HG03521 (cell line): ENCODE measurements around the gene KLHDC8A.
"Not testable (repeated sequence)": the region's sequence is repeated elsewhere in the genome, so short reads cannot be mapped to it uniquely, and the experiment has no call there.

Experiments used
- ATAC-seq: cut with Tn5 transposase; IDR thresholded peaks from one replicate; pipeline ENCODE4 v1.9.1; 2021; ENCODE audit warnings: mild to moderate bottlenecking, moderate library complexity; ENCODE audit not compliant: unreplicated experiment

KLHDC8A gene, protein sequence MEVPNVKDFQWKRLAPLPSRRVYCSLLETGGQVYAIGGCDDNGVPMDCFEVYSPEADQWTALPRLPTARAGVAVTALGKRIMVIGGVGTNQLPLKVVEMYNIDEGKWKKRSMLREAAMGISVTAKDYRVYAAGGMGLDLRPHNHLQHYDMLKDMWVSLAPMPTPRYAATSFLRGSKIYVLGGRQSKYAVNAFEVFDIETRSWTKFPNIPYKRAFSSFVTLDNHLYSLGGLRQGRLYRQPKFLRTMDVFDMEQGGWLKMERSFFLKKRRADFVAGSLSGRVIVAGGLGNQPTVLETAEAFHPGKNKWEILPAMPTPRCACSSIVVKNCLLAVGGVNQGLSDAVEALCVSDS

DNA sequence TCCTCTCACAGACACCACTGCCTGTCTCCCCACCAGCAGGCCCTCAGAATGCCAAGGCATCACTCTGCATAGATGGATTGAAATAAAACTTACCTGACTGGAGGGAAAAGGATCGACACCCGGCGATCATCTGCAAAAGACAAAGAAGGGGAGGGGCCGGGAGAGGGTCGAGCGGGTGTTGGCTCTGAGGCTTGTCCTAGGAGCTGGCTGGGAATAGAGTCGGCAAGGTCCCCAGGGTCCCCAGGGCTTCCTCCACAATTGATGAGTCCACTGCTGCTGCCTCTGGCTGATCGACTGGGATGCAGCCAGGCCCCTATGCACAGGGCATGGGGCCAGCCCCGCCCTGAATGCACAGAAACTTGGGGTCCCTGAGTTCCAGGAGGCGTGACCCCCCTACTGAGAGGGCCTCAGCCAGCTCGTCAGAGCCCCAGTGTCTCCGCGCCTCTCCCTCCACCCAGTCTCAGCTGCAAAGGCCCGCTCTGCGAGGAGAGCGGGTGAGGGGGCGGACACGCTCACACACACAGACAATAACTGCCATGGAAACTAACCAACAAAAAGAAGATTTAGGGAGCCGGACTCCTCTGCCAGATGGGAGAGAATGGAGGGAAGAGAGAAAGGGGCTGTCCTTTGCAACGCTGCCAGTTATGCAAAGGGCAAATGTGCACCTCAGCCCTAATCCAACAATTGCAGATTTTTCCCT lies at the start of gene KLHDC8A:
Gene KLHDC8A (minus strand): TSS at position 483 of the 700 bp plus-strand sequence. CDS start 13,318 bp downstream, outside the sequence.
- ATAC-seq = no peak

DNA sequence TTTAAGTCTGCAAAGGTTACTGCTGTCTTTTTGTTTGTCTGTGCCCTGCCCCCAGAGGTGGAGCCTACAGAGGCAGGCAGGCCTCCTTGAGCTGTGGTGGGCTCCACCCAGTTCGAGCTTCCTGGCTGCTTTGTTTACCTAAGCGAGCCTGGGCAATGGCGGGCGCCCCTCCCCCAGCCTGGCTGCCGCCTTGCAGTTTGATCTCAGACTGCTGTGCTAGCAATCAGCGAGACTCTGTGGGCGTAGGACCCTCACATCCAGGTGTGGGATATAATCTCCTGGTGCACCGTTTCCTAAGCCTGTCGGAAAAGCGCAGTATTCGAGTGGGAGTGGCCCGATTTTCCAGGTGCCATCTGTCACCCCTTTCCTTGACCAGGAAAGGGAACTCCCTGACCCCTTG lies 49.5 kb upstream of the KLHDC8A start:
- ATAC-seq = not testable (repeated sequence)

DNA sequence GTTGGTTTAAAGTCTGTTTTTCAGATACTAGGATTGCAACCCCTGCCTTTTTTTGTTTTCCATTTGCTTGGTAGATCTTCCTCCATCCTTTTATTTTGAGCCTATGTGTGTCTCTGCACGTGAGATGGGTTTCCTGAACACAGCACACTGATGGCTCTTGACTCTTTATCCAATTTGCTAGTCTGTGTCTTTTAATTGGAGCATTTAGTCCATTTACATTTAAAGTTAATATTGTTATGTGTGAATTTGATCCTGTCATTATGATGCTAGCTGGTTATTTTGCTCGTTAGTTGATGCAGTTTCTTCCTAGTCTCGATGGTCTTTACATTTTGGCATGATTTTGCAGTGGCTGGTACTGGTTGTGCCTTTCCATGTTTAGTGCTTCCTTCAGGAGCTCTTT lies 47.8 kb upstream of the KLHDC8A start:
- not testable (repeated sequence) for ATAC-seq

DNA sequence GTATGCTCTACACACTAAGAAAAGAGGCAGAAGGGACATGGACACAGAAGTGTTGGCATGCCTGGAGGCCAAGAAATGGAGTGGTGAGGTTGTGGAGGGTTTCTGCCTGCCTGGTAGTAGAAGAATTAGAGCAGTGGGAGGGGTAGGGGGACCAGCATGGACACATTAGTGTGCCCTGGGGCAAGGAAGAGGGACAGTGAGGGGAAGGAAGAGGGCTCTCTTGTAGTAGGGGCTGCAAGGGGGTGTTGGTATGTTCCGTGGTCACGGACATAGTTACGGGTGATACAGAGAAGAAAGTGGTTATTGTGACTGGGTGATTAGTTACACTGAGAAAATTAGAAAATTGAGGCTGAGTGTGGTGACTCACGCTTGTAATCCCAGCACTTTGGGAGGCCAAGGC lies 41.9 kb upstream of the KLHDC8A start:
- ATAC-seq = no peak

DNA sequence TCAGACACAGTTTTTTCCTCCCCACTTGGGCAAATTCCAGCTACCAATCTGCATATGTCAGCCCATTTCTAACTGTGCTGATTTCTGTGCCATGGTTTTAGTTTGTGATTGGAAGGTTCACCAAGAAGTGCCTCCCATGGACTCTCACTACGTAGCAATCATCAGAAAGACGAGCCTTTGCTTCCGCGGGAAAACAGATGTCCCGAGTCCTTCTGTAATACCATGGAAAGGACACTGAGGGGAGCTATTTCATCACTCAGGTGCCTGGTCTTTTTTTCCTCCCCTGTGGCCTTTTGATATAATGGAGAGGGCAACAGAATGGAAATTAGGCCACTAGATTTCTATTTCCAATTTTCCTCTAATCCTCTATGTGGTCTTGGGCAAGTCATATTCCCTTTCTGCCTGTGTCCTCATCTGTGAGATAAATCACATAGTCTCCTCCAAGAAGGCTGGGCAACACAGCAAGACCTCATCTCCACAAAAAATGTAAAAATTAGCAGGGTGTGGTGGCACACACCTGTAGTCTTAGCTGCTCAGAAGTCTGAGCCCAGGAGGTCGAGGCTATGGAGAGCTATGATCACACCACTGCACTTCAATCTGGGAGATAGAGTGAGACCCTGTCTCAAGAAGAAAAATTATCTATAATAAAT lies 40.4 kb upstream of the KLHDC8A start:
- ATAC-seq = no peak

DNA sequence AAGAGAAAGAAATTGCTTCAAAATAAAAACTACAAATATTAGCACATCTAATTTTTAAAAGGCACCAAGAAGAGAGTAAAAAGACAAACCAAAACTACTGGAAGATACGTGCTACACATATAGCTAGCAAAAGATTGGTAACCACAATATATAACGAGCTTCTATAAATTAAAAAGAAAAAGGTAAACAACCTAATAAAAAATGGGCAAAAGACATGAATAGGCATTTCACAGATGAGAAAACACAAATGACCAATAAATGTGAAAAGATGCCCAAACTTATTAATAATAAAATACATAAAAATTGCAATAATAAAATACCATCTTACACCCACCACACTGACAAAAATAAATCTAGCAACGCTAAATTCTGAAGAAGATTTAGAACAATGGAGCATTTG lies 38.9 kb upstream of the KLHDC8A start:
- no peak for ATAC-seq

DNA sequence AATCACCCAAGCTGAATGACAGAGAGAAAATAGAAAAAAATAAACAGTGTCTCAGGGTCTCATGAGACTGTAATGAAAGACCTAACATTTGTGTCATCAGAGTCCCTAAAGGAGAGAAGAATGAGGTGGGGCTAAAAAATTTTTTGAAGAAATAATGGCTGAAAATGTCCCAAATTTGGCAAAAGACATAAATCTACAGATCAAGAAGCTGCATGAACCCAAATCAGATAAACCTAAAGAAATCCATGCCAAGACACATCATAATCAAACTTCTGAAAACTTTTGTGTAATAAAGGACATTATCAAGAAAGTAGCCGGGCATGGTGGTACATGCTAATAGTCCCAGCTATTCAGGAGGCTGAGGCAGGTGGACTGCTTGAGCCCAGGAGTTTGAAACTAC lies 35.9 kb upstream of the KLHDC8A start:
- no peak for ATAC-seq

DNA sequence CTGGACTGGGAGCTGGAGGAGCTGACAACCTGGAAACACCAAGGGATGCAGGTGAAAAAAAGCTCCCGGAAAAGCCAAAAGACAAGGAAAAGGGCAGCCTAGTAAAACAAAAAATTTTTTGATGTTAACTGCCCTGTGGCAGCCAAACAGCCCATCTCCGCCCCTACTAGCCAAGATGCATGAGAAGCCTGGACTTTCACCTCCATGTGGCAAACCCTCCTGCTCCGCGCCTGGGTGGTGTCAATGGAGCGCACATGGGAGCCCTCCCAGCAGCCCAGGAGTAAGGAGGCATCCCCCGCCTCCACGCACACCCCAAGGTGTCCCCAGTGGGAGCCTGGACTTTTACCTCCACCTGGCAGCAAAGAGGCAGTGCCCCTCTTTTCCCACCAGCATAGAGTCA lies 34.7 kb upstream of the KLHDC8A start:
- no peak for ATAC-seq

DNA sequence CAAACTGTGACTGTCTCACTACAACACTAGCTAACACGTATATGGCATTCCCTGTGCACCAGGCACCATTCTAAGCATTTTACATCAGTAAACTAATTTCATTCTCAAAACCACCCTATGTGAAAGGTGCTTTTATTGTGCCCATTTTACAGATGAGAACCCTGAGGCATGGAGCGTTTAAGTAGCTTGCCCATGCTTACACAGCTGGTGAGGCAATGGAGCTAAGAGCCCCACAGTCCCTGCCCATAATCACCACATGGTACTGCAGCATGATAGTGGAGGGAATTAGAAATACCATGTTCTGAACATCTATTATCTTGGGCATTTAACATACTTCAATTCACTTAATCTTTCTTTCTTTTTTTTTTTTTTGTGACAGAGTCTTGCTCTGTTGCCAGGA lies 31.1 kb upstream of the KLHDC8A start:
- no peak for ATAC-seq

DNA sequence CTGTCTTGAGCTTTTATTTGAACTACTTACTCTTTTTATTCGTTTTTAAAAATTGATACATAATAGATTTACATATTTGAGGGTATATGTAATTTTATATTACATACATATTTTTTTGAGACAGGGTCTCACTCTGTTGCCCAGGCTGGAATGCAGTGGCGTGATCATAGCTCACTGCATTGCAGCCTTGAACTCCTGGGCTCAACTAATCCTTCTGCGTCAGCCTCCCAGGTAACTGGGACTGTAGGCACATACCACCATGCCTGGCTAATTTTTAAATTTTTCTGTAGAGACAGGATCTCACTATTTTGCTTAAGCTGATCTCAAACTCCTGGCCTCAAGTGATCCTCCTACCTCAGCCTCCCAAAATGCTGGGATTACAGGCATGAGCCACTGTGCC lies 26.3 kb upstream of the KLHDC8A start:
- ATAC-seq = not testable (repeated sequence)

DNA sequence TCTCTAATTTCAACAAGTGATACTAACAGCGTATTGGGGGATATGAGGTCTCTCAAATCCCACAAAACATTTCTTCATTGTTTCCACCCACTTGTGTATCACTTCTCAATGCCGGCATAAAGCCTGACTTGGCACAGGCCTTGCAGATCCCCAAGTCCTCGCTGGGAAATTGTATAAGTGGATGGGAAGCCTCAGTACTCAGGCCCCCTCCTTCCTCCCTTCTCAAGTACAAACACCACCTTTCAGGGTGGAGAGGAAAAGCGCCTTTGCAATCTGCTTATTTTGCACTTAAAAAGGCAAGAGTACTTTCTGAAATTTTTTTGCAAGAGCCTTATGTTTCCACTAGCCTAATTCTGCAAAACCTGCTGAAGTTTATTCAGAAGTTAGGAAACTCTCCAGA lies 25.8 kb upstream of the KLHDC8A start:
- ATAC-seq = no peak

DNA sequence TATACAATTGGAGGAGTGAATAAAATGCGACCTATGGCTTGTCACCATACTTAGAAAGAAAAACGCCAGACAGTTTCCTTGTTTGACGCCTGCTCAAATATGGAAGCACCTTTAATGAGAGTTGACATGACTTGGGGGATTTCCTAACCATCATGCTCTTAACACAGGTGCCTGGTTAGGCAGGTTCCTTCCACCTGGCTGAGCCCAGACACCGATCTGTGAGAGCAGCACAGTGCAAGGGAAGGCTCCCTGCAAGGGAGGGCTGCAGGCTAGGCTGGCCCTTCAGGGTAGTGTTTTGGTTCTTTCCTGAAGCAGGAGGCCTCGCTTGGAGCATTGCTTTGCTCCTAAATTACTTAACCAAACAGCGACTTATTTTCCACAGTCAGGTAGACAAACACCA lies 24.6 kb upstream of the KLHDC8A start:
- ATAC-seq = no peak

DNA sequence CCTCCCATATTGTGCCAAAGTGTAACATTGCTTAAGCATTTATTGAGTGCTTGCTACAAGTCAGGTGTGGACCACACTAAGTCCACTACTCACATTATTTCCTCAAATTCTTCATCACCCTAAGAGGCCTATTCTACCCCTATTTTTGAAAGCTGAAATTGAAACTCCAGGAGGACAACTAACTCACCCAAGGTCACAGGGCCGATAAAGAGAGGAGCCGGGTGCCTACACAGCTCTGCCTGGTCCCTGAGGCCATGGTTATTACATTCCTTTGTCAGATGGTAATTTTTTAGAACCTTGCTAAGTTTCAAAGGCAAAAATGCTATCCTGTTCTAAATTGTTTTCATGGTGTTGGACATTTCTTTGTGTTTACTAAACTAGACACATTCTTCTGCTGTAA lies 24.2 kb upstream of the KLHDC8A start:
- no peak for ATAC-seq

DNA sequence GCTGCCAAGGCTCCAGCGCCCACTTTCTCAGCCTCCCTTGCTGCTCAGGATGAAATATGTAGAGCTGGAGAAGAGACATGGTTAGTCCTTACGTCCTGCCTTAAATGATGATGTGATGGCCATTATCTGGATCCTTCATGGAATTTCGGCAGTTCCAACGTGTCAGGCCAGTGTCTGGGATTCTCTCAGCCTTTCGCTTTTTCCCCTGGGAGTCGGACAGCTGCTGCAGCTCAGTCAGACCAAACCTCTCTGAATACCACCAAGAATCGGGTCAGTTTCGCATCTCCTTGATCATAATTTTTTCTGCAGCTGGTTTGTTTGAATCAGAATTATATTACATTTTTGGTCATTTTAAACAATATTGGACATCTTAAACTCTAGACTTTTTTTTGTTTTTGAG lies 22.3 kb upstream of the KLHDC8A start:
- ATAC-seq = no peak

DNA sequence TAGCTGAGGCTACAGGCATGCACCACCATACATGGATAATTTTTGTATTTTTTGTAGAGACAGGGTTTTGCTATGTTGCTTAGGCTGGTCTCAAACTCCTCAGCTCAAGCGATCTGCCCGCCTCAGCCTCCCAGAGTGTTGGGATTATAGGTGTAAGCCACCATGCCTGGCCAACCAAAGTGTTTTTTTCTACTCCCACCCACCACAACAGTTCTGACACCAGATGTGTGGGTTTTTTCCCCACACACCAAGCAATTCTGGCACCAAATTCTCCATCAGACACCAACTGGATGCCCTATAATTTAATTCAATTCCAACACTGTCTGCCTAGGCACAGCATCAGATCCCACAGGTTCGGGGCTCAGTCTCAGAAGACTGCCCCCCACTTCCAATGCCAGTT lies 20.6 kb upstream of the KLHDC8A start:
- ATAC-seq = no peak

DNA sequence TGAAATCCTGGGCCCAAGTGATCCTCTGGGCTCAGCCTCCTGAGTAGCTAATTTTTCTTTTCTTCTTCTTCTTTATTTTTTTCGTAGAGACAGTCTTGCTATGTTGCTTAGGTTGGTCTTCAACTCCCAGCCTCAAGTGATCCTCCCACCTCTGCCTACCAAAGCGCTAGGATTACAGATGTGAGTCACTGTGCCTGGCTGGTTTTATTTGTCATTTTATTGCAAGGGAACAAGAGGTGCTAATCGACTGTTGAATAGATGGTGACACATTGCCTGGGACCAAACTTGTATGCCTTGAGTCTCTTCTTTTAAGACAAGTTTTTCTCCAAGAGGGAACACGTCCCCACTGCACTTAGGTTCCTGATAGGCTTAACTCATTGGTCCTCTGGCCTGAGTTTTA lies 20.0 kb upstream of the KLHDC8A start:
- ATAC-seq = no peak

DNA sequence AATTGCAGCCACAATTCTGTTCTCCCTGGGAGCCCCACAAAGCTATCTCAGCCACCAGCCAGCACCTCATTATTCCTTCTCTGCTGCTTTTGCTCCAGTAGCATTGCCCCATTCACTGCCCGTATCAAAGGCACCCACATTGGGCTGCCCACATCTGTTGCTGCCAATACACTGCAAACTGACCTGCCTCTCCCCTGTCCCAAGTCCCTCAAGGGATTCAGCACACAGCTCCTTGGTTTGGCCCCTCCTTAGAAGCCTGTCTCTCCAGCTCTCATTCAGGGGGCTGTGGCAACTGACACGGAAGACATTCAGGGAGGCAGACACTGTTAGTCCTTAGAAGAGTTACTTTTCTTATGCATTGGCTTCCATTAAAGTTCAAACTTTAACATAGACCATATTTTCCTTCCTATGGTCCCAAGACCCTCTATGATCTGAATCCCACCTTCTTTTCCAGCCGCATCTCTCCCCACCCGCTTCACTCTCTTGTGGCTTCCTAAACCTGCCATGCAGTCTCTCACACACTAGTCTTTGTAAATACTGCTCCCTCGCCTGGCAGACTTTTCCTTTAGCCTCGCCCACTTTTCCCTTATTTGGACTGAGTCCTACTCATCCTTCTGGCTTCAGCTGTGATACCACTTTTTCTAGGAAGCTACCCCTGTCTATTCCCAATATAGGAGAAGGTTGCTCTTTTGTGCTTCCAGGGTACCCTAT lies 19.3 kb upstream of the KLHDC8A start:
- no peak for ATAC-seq

DNA sequence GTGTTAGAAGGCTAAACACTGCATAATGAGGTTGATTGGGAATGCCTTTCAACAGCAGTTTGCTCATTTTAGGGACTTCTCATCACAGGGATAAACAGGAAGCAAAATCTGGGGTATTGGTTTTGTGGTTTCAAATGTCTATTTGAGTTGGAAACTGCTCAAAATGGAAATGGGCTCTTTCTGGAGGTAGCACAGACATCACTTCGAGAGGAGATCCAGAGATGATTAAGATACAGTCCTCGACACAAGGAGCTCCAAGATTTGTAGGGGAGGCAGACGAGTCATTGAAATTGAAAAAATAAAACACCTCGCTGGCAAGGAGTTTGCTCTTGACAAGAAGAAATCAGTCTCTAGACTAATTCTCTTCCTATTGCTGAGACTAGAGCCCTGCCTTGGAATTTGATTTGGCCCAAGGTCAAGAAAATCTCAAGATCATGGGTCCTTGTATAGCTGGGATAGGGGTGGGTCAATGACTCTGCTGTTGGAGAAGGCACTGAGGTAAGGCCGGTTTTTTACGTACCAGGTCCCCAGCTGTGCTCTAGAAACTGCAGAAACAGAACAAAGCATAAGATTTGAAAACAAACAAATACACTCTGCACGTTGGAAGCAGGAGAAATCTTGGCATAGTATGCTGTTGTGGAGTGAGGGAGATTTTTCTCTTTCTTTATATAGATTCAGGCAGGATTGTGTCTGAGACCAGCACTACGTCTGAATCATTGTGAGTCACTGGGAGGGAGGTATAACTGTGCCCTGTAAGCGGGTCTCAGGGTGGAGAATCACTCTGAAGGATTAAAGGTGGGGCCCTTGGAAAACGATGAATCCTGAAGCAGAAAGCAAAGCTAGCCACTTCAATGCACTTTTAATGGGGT lies 17.7 kb upstream of the KLHDC8A start:
- ATAC-seq = no peak

DNA sequence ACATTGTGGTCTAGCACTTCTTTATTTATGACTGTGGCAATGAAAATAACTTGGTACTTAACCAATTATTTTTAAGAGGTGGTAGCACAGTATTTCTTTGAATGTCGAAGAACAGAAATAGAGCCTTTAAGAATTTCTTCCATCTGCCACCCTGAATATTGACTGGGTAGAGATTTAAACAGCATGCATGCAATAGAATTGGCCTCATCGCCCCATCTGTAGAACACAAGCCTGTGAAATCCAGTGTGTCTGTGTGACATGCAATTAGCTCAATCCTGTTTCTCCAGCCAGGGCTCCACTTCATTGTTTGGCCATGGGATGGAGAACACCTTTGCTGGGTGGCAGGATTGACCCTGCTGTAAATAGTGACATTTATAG lies 17.1 kb upstream of the KLHDC8A start:
- no peak for ATAC-seq

DNA sequence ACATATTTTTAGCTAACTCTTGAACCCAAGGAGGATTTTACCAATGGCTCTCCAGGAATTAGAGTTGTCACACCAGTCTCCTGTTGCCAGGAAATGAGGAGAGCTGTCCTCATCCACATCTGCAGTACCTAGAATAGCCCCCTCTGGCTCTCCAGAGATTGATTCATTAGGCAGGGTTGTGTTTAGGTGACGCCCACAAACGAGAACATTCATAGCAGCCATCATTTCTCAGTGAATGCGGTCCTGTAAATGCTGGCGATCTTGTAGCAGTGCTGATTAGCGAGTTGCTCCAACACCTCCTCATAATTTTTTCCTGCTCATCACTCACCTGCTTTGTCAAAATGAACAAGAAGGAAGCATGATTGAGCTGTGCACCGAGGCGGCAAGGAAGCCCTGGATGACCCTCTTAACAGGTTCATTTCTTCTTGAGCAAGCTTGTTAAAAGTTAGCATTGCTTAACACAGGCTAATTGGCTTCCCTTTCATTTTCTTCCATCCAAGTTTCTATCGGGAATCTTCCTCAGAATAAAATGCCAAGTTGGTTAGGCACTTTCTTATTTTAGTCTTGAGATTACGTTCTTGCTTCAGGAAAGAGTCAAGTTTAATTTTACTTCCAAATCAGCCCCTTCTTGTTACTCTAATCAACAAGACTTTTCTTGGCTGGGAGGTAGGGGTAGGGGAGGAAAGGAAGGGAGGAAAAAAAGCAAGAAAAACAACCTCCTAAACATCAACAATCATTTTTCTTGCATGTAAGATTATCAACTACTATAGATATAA lies 16.5 kb upstream of the KLHDC8A start:
- no peak for ATAC-seq
